Activated CD8-positive, alpha-beta memory T cell treated with anti-CD3 and anti-CD28 coated beads, Interleukin-2, amount 50 U/mL, for 24 hours (primary cell): Measurements from ENCODE around the gene PIGB.
A peak's percentile ranks its signal among the peaks of the same experiment; 100 is the strongest.
"Not testable (repeated sequence)": the region's sequence is repeated elsewhere in the genome, so short reads cannot be mapped to it uniquely, and the experiment has no call there.

Experiments
- DNase-seq: peaks from one replicate; pipeline ENCODE4 v3.0.0-alpha.2; 2020; ENCODE audit errors: extremely low read depth

The PIGB gene

GRCh38 chr15:55318588-55319494 lies at the start of gene PIGB, which contains the start of gene PIGBOS1:
TSS of gene PIGB (plus strand) at chr15:55319222. CDS start at chr15:55319251, 29 bp downstream.
TSS of gene PIGBOS1 (minus strand) at chr15:55319123. CDS start at chr15:55317792, 1,331 bp downstream.
- peak; percentile 53 for DNase-seq

- no peak for DNase-seq
Observed at GRCh38 chr15:55270291-55270690, 48.7 kb upstream of the PIGB start.

DNA sequence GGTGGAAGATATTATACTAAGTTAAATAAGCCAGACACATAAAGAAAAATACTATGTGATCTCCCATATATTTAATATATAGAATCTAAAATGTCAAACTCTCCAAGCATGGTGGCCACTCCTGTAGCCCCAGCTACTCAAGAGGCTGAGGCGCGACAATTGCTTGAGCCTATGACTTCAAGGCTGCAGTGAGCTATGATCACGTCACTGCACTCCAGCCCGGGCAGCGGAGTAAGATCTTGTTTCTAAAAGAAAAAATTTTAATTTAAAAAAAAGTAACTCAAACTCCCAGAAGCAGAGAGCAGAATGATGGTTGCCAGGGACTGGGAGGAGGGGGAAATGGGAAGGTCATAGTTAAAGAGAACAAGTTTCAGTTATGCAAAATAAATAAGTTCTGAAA lies 42.7 kb upstream of the PIGB start:
- DNase-seq, result no peak

- DNase-seq, result no peak
Observed at GRCh38 chr15:55277116-55277564, 41.9 kb upstream of the PIGB start.

DNA sequence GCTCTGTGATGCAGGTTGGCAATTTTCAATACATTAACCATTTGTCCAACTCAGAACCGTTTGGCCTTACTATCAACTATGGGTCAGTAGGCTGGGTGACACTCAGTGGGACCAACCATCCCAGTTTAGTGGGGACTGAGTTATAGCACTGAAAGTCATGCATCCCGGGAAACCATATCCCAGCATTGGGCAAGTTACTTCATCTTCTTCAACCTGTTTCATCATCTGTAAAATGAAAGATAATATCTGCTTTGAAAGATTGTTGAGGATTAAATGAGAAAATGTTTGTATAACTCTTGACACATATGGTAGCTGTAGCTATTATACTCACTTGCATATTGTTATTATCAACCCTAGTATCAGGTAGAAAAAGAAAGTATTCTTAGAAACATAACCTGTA lies 41.3 kb upstream of the PIGB start:
- no peak for DNase-seq

DNA sequence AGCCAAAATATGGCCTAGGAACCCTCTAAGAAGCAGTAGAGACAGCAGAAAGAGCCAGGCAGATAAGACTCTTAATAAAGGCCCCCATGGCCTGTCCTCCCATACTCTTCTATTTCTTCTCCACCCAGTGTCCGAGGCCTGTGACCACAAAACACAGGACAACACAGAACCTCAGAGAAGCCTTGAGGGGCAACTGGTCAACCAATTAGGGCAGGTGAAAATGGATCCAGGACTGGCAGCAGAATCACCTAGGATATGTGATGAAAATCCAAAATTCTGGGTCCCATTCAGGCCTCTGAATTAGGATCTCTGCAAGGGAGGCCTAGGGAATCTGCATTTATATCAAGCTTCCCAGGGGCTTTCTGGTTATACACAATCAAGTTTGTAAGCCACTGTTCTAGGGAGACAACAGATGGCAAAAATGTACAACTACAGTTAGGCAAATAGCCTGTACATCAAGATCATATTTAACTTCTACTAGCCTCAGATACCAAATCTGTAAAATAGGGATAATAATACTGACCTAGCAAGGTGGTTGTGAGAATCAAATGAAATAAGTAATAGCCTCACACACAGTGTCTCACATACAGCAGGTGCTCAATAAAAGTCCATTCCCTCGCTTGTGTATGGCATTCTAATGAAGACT lies 39.8 kb upstream of the PIGB start:
- no peak for DNase-seq

- no peak for DNase-seq
Observed at GRCh38 chr15:55279746-55280351, 39.2 kb upstream of the PIGB start.

DNA sequence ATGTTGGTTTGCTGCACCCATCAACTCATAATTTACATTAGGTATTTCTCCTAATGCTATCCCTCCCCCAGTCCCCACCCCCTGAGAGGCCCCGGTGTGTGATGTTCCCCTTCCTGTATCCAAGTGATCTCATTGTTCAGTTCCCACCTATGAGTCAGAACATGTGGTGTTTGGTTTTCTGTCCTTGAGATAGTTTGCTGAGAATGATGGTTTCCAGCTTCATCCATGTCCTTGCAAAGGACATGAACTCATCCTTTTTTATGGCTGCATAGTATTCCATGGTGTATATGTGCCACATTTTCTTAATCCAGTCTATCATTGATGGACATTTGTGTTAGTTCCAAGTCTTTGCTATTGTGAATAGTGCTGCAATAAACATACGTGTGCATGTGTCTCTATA lies 38.4 kb upstream of the PIGB start:
- not testable (repeated sequence) for DNase-seq

- no peak for DNase-seq
Observed at GRCh38 chr15:55281517-55282228, 37.3 kb upstream of the PIGB start.

- DNase-seq, result no peak
Observed at GRCh38 chr15:55282284-55282833, 36.7 kb upstream of the PIGB start.

- DNase-seq, result no peak
Observed at GRCh38 chr15:55283379-55284147, 35.5 kb upstream of the PIGB start.

DNA sequence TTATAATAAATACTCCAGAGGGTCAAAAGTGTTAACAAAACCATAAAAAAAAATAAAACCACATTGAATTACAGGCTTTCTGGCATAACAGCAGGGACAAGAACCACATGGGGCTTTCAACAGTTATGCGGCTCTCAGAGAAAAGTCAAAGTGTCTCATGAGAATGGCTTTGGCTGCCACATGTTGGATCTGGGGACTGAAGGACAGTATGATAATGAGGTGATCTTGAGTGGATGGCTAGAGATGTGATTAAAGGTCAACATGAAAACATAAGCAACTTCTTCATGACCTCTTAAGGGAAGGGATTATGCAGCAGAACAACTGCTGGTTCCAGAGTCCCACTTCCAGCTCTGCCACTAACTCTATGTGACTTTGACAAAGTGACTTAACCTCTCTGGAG lies 34.6 kb upstream of the PIGB start:
- no peak for DNase-seq

- DNase-seq, result not testable (repeated sequence)
Observed at GRCh38 chr15:55286442-55287189, 32.4 kb upstream of the PIGB start.

DNA sequence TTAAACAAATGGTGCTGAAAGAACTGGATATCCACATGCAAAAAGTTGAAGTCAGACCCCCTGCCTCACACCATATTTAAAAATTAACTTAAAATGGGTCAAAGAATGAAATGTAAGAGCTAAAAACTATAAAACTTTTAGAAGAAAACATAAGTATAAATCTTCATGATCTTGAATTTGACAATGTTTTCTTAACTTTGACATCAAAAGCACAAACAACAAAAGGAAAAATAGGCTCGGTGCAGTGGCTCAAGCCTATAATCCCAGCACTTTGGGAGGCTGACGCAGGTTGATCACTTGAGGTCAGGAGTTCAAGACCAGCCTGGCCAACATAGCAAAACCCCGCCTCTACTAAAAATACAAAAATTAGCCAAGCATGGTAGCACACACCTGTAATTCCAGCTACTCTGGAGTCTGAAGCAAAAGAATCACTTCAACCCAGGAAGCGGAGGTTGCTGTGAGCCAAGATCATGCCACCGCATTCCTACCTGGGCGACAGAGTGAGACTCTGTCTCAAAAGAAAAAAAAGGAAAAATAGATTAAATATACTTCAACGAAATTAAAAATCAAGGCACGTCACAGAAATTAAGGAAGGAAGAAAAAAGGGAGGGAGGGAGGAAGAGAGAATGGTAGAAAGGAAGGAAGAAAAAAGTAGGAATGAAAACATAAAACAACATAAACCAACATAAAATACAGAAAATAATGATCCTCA lies 30.9 kb upstream of the PIGB start:
- no peak for DNase-seq

GRCh38 chr15:55289011-55289745 lies 29.8 kb upstream of the PIGB start:
- DNase-seq, result no peak

DNA sequence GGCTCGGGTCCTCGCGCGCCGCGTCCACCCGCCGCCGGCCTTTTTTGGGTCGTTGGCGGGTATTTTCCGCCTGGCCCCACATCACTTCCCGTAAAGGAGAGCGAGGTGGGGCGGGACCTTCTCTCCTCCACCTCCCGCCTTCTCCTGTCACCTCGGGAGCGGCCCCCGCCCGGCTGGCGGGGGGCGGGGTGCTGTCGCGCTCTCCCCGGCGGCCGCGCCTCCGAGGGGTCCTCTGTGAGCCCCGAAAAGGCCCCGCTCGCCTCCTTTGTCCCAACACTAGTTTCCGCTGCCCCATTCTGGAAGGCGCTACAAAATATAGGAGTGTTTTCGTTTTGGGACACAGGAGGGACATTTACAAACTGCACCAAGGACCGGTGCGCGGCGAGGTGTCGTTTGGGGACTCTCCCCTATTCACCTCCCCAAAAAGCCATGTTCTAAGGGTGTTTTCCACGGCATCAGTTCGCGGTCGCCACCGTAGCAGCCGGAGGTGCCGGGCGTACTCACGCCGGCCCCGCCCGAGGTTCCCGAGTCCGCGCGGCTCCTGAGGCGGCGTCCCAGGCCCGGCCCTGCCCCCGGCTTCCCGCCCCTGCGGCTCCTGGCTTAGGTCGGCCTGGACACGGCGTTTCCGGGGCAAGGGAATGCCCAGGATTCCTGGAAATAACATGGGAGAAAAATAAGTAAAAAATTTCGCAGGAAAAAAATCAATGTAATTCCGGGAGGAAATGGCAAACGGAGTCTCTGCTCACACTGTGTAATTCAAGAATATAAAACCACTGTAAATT lies 29.1 kb upstream of the PIGB start, which contains the start of gene RAB27A:
TSS of gene RAB27A (minus strand) at position 68 of the 782 bp plus-strand sequence. CDS start 54,879 bp downstream, outside the sequence.
- peak; percentile 64 for DNase-seq

GRCh38 chr15:55290528-55291057 lies 28.4 kb upstream of the PIGB start:
- DNase-seq, result peak; percentile 64
